Ovary (tissue), 9 donors: Measurements from ENCODE around the gene THSD7A. TPM values are rescaled to one million over a fixed set of nuclear protein-coding genes. Genes with fewer than 3 reads are reported as not detected.

Source experiments
- DNase-seq, 5 donors: peaks; one replicate each; pipeline ENCODE4 v3.0.0-alpha.2; 2019 to 2020
- H3K27ac ChIP-seq, 2 donors: fragments of 200-600 bp; one replicate each; pipeline versions ENCODE4 v1.5.1 to v1.8.0; 2019 to 2022
- H3K27me3 ChIP-seq: fragments of 200-600 bp; one replicate; pipeline ENCODE4 v1.8.0; 2022
- H3K36me3 ChIP-seq: fragments of 200-600 bp; sonication (generic); one replicate; pipeline ENCODE4 v1.5.1; 2019
- H3K4me1 ChIP-seq: one replicate; pipeline ENCODE4 v1.8.1; 2013; ENCODE audit warnings: mild to moderate bottlenecking, moderate library complexity; ENCODE audit not compliant: insufficient read depth
- H3K4me3 ChIP-seq: fragments of 200-600 bp; sonication (generic); one replicate; pipeline ENCODE4 v1.5.1; 2017
- H3K9me3 ChIP-seq, 2 donors: fragments of 200-600 bp in 1 of 2; sonication (generic) in 1 of 2; one replicate each; pipeline versions ENCODE4 v1.5.1 to v1.8.1; 2013 to 2019; ENCODE audit warnings: mild to moderate bottlenecking in 1 of 2, moderate library complexity in 1 of 2
- EP300 ChIP-seq: sonication (generic); formaldehyde crosslinking; IDR thresholded peaks from one replicate; pipeline ENCODE4 v1.6.1; 2017; ENCODE audit warnings: antibody characterized with exemption
- POLR2A ChIP-seq: fragments of 450-650 bp; IDR thresholded peaks from one replicate; pipeline ENCODE4 v1.6.1; 2017; ENCODE audit warnings: antibody characterized with exemption, mild to moderate bottlenecking, moderate library complexity
- WGBS, 3 donors: extraction: QIAGEN DNeasy Blood & Tissue Kit in 1 of 3; methylation state at CpG; one replicate each; pipeline versions ENCODE4 v1.1.5 to v1.1.7; 2013 to 2017; 5-methylcytosine and 5-hydroxymethylcytosine counted together
- intact Hi-C, 4 donors: fragments of 100-400 bp; cut with DNase I; formaldehyde crosslinking; loops; one replicate each; pipeline versions ENCODE4 v1.11.0 to v1.15.1; 2022 to 2023
- polyA plus RNA-seq, 2 donors: library from polyadenylated mRNA; stranded (reverse); fragments of 200-250 nt in 1 of 2; fragments of 350-450 nt in 1 of 2; fragmentation: Illumina TruSeq in 1 of 2; extraction: RNeasy Lipid Tissue Mini Kit (QIAGEN cat#74804) in 1 of 2; gene quantifications; one replicate each; pipeline ENCODE4 v1.2.3, GENCODE V29; 2013 to 2014
- total RNA-seq, 7 donors: library from RNA; depleted of rRNA in 2 of 7; stranded (reverse); fragments of >200 nt in 2 of 7; fragmentation: NEBNext Ultra II Directional in 3 of 7; extraction: Animal tissue kit (Norgen Biotek cat#: 25700) in 3 of 7; gene quantifications; one replicate each; pipeline versions ENCODE4 v1.1.0 to v1.2.4, GENCODE V29; 2016 to 2023
- TF ChIP-seq, protein P1 (sequence below), 3 donors: fragments of 450-650 bp in 2 of 3; fragments of 200-600 bp in 1 of 3; IDR thresholded peaks; one replicate each; pipeline versions ENCODE4 v1.5.1 to v1.8.0; 2016 to 2022; ENCODE audit warnings: antibody characterized with exemption in 3 of 3, mild to moderate bottlenecking in 1 of 3
- donor health status: DM: no; HTN: no; CAD: no; lungs with moderate emphysema.
- donor health status: DM: no; HTN: no; CAD: no.
- donor health status: Bipolar disorder and iron deficiency.
- donor health status: DM: yes; HTN: yes; CAD: no.
- donor health status: DM: no; HTN: no; CAD: no.
- donor health status: DM: yes; HTN: yes; CAD: no.

Gene THSD7A
- total and polyA plus RNA-seq, 9 donors, result 1.8 to 12.1 (median 3.6) TPM

DNA sequence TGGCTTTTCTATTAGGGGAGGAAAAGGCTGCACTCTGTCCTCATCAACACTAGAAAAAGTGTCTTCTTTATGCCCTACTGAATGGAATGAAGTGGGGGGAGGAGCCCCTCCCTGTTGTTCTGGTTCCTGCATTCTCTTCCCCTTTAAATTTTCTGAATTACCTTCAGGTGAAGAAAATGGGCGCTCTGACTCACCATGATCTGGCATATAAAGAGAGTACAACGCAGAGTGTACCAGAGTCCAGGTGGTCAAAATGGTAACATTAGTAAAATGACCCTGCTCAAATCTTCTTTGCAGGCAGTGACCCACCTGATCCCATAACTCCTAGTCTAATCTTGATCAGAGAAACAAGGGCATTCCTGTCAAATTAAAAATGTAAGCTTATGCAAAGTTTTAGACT lies 80.7 kb downstream of the THSD7A start:
- Histone ChIP-seq H3K4me3 (no peak overlapping the region), H3K27ac (no peak overlapping the region), H3K9me3 (no peaks in the 10 kb centered on the region), H3K27me3 (no peaks in the 10 kb centered on the region), H3K4me1 (no peaks in the 10 kb centered on the region), H3K36me3 (no peaks in the 10 kb centered on the region)
- no peak for DNase-seq
- intact Hi-C loops, result no loop called here
- TF ChIP-seq POLR2A, result no peak
- TF ChIP-seq EP300, result no peak
- TF ChIP-seq, protein P1, sequence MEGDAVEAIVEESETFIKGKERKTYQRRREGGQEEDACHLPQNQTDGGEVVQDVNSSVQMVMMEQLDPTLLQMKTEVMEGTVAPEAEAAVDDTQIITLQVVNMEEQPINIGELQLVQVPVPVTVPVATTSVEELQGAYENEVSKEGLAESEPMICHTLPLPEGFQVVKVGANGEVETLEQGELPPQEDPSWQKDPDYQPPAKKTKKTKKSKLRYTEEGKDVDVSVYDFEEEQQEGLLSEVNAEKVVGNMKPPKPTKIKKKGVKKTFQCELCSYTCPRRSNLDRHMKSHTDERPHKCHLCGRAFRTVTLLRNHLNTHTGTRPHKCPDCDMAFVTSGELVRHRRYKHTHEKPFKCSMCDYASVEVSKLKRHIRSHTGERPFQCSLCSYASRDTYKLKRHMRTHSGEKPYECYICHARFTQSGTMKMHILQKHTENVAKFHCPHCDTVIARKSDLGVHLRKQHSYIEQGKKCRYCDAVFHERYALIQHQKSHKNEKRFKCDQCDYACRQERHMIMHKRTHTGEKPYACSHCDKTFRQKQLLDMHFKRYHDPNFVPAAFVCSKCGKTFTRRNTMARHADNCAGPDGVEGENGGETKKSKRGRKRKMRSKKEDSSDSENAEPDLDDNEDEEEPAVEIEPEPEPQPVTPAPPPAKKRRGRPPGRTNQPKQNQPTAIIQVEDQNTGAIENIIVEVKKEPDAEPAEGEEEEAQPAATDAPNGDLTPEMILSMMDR (IDR thresholded peaks at IDR 0.05), result no peak
- 91 to 96% (median 94%) methylated on average over 2 of the region's 2 CpGs for WGBS, 3 donors

DNA sequence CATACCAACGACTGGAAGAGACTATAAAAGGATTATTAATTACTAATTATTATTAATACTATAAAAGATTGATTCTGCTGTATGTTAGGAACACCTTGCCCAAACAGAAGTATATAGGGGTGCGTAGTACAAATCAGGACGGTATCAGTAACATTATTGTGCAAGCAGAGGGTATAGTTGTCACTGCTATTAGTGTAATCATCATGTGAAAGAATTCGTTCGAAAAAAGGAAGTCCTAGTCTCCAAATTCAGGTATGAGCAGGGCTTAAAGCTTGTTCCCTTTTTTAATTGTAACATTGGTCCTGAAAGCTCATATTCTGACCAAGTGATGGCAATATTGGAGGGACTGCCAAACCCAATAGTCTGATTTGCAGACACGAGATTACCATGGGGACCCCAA lies 81.8 kb downstream of the THSD7A start:
- WGBS, 3 donors, result 83 to 93% (median 91%) methylated on average over 6 of the region's 6 CpGs
- Histone ChIP-seq H3K36me3 (no peaks in the 10 kb centered on the region), H3K4me3 (no peak overlapping the region), H3K4me1 (no peaks in the 10 kb centered on the region), H3K9me3 (no peaks in the 10 kb centered on the region), H3K27ac (no peak overlapping the region), H3K27me3 (no peaks in the 10 kb centered on the region)
- no peak for TF ChIP-seq POLR2A
- TF ChIP-seq, protein P1 (IDR thresholded peaks at IDR 0.05), result no peak
- TF ChIP-seq EP300, result no peak
- no peak for DNase-seq
- intact Hi-C loops, result no loop called here

DNA sequence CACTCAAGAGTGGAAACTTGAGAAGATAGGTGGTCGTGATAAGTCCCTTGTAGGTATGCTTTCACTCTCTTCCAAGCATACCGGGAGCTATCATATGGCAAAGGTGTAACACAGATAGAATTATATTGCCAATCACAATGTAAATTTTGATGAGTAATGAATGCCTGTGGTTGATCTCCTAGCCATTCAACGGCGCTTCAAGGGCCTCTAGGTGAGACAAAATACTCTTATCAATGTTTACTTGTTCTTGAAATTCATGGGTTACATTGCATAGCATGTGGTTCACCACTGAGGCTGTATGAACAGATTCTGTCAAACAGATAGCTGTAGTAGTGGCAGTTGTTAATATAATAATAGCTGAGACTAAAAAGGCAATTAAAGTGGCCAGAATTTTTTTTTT lies 82.4 kb downstream of the THSD7A start:
- intact Hi-C loops, result no loop called here

DNA sequence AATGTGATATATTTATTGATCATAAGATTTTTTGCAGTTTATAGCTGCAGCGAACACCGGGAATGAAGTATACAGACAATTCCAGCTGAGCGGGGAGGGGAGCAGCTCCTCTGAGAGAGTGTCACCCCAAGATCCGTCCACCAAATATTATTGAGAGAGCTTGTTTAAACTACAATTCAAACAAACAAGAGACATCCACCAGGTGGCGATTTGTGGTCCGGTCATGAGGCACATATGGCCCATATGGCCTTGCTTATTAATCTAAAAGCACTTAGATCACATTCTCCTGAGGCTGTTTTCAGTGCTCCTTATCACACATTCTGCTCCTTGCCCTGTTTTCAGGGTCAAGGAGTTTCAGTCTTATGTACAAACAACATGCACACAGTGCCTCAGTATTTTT lies 83.1 kb downstream of the THSD7A start:
- H3K36me3 ChIP-seq, result no peaks in the 10 kb centered on the region
- H3K9me3 ChIP-seq, result no peaks in the 10 kb centered on the region
- WGBS, 3 donors, result 77 to 81% (median 80%) methylated on average over 6 of the region's 6 CpGs
- intact Hi-C loops, result no loop called here
- H3K4me3 ChIP-seq, result no peak overlapping the region
- H3K4me1 ChIP-seq, result no peaks in the 10 kb centered on the region
- H3K27ac ChIP-seq, result no peak overlapping the region
- TF ChIP-seq, protein P1 (IDR thresholded peaks at IDR 0.05), result no peak
- DNase-seq, result no peak
- no peaks in the 10 kb centered on the region for H3K27me3 ChIP-seq

More for the DNA sequence above, 82.4 kb downstream of the THSD7A start:
- DNase-seq, result no peak
- Histone ChIP-seq H3K27ac (no peak overlapping the region), H3K4me3 (no peak overlapping the region), H3K27me3 (no peaks in the 10 kb centered on the region), H3K9me3 (no peaks in the 10 kb centered on the region), H3K4me1 (no peaks in the 10 kb centered on the region), H3K36me3 (no peaks in the 10 kb centered on the region)
- 90 to 93% (median 93%) methylated on average over 4 of the region's 4 CpGs for WGBS, 3 donors
- TF ChIP-seq, protein P1 (IDR thresholded peaks at IDR 0.05), result no peak
- no peak for TF ChIP-seq EP300
- TF ChIP-seq POLR2A, result no peak
